GM23338 (cell line): ENCODE data around the gene USP5. TPM values are rescaled to one million over a fixed set of nuclear protein-coding genes. Genes with fewer than 3 reads are reported as not detected.

ENCODE experiments used
- ATAC-seq: fragments of 200-7000 bp; cut with Tn5 transposase; 3 replicates; pipeline ENCODE4 v1.9.1; 2020
- DNase-seq: peaks from one replicate; pipeline ENCODE4 v3.0.0-alpha.2; 2015; ENCODE audit warnings: low spot score
- H2AFZ ChIP-seq: fragments of 200-600 bp; sonication (generic); 2 replicates; pipeline ENCODE4 v1.8.0; 2016; ENCODE audit warnings: antibody characterized with exemption, mild to moderate bottlenecking, moderate library complexity
- H3F3A ChIP-seq: fragments of 200-600 bp; sonication (generic); replicated peaks from 2 replicates; pipeline ENCODE4 v1.8.0; 2017; ENCODE audit warnings: antibody characterized with exemption, mixed run types, low read depth
- H3K27ac ChIP-seq: fragments of 200-600 bp; sonication (generic); 2 replicates; pipeline ENCODE4 v1.6.1; 2016; ENCODE audit warnings: low read depth
- H3K27me3 ChIP-seq: fragments of 200-600 bp; sonication (generic); 2 replicates; pipeline ENCODE4 v1.8.0; 2016; ENCODE audit warnings: mild to moderate bottlenecking, mixed run types, moderate library complexity; ENCODE audit not compliant: insufficient read depth
- H3K36me3 ChIP-seq: fragments of 200-600 bp; sonication (generic); 2 replicates; pipeline ENCODE4 v1.8.0; 2016; ENCODE audit warnings: mild to moderate bottlenecking; ENCODE audit not compliant: insufficient read depth
- H3K4me1 ChIP-seq: fragments of 200-600 bp; sonication (generic); 2 replicates; pipeline ENCODE4 v1.8.0; 2016; ENCODE audit warnings: mild to moderate bottlenecking, moderate library complexity; ENCODE audit not compliant: insufficient read depth
- H3K4me2 ChIP-seq: fragments of 200-600 bp; sonication (generic); 2 replicates; pipeline ENCODE4 v1.7.1; 2017; ENCODE audit warnings: mixed run types
- H3K4me3 ChIP-seq: fragments of 200-600 bp; sonication (generic); 2 replicates; pipeline ENCODE4 v1.6.1; 2016; ENCODE audit warnings: mixed run types
- H3K79me2 ChIP-seq: fragments of 200-600 bp; sonication (generic); replicated peaks from 2 replicates; pipeline ENCODE4 v1.8.0; 2017; ENCODE audit warnings: mild to moderate bottlenecking; ENCODE audit not compliant: insufficient read depth
- H3K9me2 ChIP-seq: fragments of 200-600 bp; sonication (generic); 2 replicates; pipeline ENCODE4 v1.8.0; 2017; ENCODE audit not compliant: insufficient read depth
- H4K20me1 ChIP-seq: fragments of 200-600 bp; sonication (generic); replicated peaks from 2 replicates; pipeline ENCODE4 v1.8.0; 2017; ENCODE audit warnings: mild to moderate bottlenecking; ENCODE audit not compliant: insufficient read depth
- H3K27ac Mint-ChIP-seq: 2 replicates; pipeline ENCODE4 v1.8.0; 2020; ENCODE audit warnings: inconsistent platforms, mild to moderate bottlenecking, moderate library complexity, mixed read lengths
- H3K27me3 Mint-ChIP-seq: 3 replicates; pipeline ENCODE4 v1.8.0; 2022; ENCODE audit warnings: low read depth, mild to moderate bottlenecking, moderate library complexity, mixed read lengths, inconsistent platforms; ENCODE audit not compliant: insufficient read depth, poor library complexity
- H3K36me3 Mint-ChIP-seq: 3 replicates; pipeline ENCODE4 v1.8.0; 2021; ENCODE audit warnings: low read depth, mild to moderate bottlenecking, inconsistent platforms, moderate library complexity, mixed read lengths
- H3K4me1 Mint-ChIP-seq: 3 replicates; pipeline ENCODE4 v1.8.0; 2020; ENCODE audit warnings: mild to moderate bottlenecking, inconsistent platforms, mixed read lengths
- H3K4me3 Mint-ChIP-seq: 3 replicates; pipeline ENCODE4 v1.8.0; 2021; ENCODE audit warnings: moderate library complexity, mild to moderate bottlenecking, inconsistent platforms, mixed read lengths
- H3K9me3 Mint-ChIP-seq: 3 replicates; pipeline ENCODE4 v1.8.0; 2020; ENCODE audit warnings: moderate library complexity, mild to moderate bottlenecking, inconsistent platforms, mixed read lengths
- CREB1 ChIP-seq: fragments of 250-450 bp; sonication (Bioruptor Pico); IDR thresholded peaks from 2 replicates; pipeline ENCODE4 v1.5.0; 2020; ENCODE audit warnings: low read depth, mild to moderate bottlenecking, moderate library complexity
- ETS1 ChIP-seq: IDR thresholded peaks from 2 replicates; pipeline ENCODE4 v1.6.1; 2016; ENCODE audit warnings: antibody characterized with exemption
- EZH2 ChIP-seq: fragments of 200-600 bp; sonication (generic); IDR thresholded peaks from one replicate; pipeline ENCODE4 v1.8.0; 2017; ENCODE audit warnings: antibody characterized with exemption, mild to moderate bottlenecking, low read depth; ENCODE audit not compliant: unreplicated experiment
- EZH2phosphoT487 ChIP-seq: fragments of 200-600 bp; sonication (generic); IDR thresholded peaks from one replicate; pipeline ENCODE4 v1.8.1; 2018; ENCODE audit warnings: antibody characterized with exemption; ENCODE audit not compliant: unreplicated experiment
- JUNB ChIP-seq: IDR thresholded peaks from one replicate; pipeline ENCODE4 v1.6.1; 2016; ENCODE audit warnings: antibody characterized with exemption; ENCODE audit not compliant: unreplicated experiment
- NANOG ChIP-seq: IDR thresholded peaks from 2 replicates; pipeline ENCODE4 v1.6.1; 2016; ENCODE audit warnings: antibody characterized with exemption, borderline replicate concordance
- POLR2AphosphoS5 ChIP-seq: IDR thresholded peaks from 2 replicates; pipeline ENCODE4 v1.6.1; 2016; ENCODE audit warnings: antibody characterized with exemption, low read depth
- REST ChIP-seq: IDR thresholded peaks from one replicate; pipeline ENCODE4 v1.6.1; 2018; ENCODE audit warnings: antibody characterized with exemption; ENCODE audit not compliant: unreplicated experiment
- STAT1 ChIP-seq: IDR thresholded peaks from one replicate; pipeline ENCODE4 v1.6.1; 2016; ENCODE audit warnings: antibody characterized with exemption; ENCODE audit not compliant: unreplicated experiment
- ZNF114 ChIP-seq: fragments of 250-450 bp; sonication (Bioruptor Pico); IDR thresholded peaks from 2 replicates; pipeline ENCODE4 v1.5.0; 2020; ENCODE audit warnings: mild to moderate bottlenecking, moderate library complexity
- ZNF331 ChIP-seq: fragments of 250-450 bp; sonication (Bioruptor Pico); IDR thresholded peaks from 2 replicates; pipeline ENCODE4 v1.5.0; 2020; ENCODE audit warnings: low read depth, mild to moderate bottlenecking, moderate library complexity
- ZNF462 ChIP-seq: fragments of 250-450 bp; sonication (Bioruptor Pico); IDR thresholded peaks from 2 replicates; pipeline ENCODE4 v1.5.0; 2020; ENCODE audit warnings: mild to moderate bottlenecking, moderate library complexity
- polyA plus RNA-seq: library from polyadenylated mRNA; unstranded; fragments of >200 nt; fragmentation: Nextera tagmentation; extraction: Ambion mirVana; gene quantifications from 2 replicates; pipeline ENCODE4 v1.2.1, GENCODE V29; 2016
- total RNA-seq: library from RNA; depleted of rRNA; stranded (reverse); fragments of >200 nt; shearing (Covaris generic); gene quantifications from 2 replicates; pipeline ENCODE4 v1.2.3, GENCODE V29; 2014
- TF ChIP-seq, protein P1 (sequence below), 2 experiments: fragments of 200-600 bp in 1 of 2; sonication (generic) in 1 of 2; conservative IDR thresholded peaks; 2 replicates each; pipeline versions ENCODE4 v1.5.1 to v1.6.1; 2016 to 2017; ENCODE audit warnings: antibody characterized with exemption in 2 of 2, low read depth in 2 of 2, mild to moderate bottlenecking in 2 of 2, moderate library complexity in 1 of 2

The USP5 gene
- total and polyA plus RNA-seq, 2 experiments from 2014 or later = 35.1 to 109 TPM

- no peak for DNase-seq
- Mint-ChIP-seq H3K36me3 (peaks cover 67% of the 10 kb centered on the region), H3K4me3 (no peak overlapping the region; the same call in 2 of the 3 replicates), H3K4me1 (peaks cover 26% of the 10 kb centered on the region), H3K27me3 (peaks cover 26% of the 10 kb centered on the region), H3K9me3 (no peaks in the 10 kb centered on the region), H3K27ac (no peak overlapping the region)
- Histone ChIP-seq H3K9me2 (no peaks in the 10 kb centered on the region), H3K4me2 (no peak overlapping the region), H2AFZ (no peak overlapping the region), H3K79me2 (no peaks in the 10 kb centered on the region), H3K36me3 (peaks cover 5% of the 10 kb centered on the region; the same call in 1 of the 2 replicates), H3K27me3 (no peaks in the 10 kb centered on the region), H3F3A (peaks cover 12% of the 10 kb centered on the region; the same call in 1 of the 2 replicates), H4K20me1 (peaks cover 3% of the 10 kb centered on the region; the same call in 1 of the 2 replicates), H3K4me3 (no peak overlapping the region), H3K27ac (no peak overlapping the region), H3K4me1 (peaks cover 5% of the 10 kb centered on the region; the same call in 1 of the 2 replicates)
- no peak for ATAC-seq
- no peak for TF ChIP-seq ZNF462
- TF ChIP-seq EZH2phosphoT487 = no peak
- TF ChIP-seq ZNF114 (CRISPR knock-in tag) = no peak
- no peak for TF ChIP-seq REST
- TF ChIP-seq, protein P1, sequence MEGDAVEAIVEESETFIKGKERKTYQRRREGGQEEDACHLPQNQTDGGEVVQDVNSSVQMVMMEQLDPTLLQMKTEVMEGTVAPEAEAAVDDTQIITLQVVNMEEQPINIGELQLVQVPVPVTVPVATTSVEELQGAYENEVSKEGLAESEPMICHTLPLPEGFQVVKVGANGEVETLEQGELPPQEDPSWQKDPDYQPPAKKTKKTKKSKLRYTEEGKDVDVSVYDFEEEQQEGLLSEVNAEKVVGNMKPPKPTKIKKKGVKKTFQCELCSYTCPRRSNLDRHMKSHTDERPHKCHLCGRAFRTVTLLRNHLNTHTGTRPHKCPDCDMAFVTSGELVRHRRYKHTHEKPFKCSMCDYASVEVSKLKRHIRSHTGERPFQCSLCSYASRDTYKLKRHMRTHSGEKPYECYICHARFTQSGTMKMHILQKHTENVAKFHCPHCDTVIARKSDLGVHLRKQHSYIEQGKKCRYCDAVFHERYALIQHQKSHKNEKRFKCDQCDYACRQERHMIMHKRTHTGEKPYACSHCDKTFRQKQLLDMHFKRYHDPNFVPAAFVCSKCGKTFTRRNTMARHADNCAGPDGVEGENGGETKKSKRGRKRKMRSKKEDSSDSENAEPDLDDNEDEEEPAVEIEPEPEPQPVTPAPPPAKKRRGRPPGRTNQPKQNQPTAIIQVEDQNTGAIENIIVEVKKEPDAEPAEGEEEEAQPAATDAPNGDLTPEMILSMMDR (conservative IDR thresholded peaks at IDR 0.05; ENCODE audit: low read depth in 2 of 2) = no peak
- no peak for TF ChIP-seq STAT1
- no peak for TF ChIP-seq EZH2
- no peak for TF ChIP-seq NANOG
- TF ChIP-seq JUNB = no peak
- no peak for TF ChIP-seq CREB1 (CRISPR knock-in tag)
- no peak for TF ChIP-seq POLR2AphosphoS5
- no peak for TF ChIP-seq ETS1
- no peak for TF ChIP-seq ZNF331
Observed at GRCh38 chr12:6838854-6839253, 13.1 kb upstream of the USP5 start.
